ENCODE data around the gene AIFM3. TPM values are rescaled to one million over a fixed set of nuclear protein-coding genes. Genes with fewer than 3 reads are reported as not detected.

Gene AIFM3
- total and polyA plus RNA-seq, 2 donors (not counting 1 experiment from before 2014, with no cell fraction given) = 3.0 to 6.0 TPM

DNA sequence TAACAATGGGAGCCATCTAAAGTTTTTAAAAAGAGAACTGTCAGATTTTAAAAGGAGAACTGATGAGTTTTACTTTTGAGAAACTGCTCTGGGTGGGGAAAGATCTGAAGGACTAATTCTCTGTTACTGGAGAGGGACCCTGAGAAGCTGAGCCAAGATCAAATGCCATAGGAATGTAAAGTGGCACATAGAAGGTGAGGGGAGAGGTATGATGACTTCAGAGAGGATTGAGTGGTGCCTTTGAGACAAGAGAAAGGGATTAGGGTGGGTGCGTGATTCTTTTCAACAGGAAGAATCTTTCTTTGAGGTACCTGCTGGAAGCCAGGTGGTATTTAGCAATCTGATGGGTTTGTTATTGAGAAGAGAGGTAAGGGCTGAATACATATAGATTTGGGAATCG, 40.8 kb upstream of the AIFM3 start:
- POLR2A ChIA-PET = no interaction called here
- H3K4me3 Mint-ChIP-seq = peak overlapping the region; percentile 55

DNA sequence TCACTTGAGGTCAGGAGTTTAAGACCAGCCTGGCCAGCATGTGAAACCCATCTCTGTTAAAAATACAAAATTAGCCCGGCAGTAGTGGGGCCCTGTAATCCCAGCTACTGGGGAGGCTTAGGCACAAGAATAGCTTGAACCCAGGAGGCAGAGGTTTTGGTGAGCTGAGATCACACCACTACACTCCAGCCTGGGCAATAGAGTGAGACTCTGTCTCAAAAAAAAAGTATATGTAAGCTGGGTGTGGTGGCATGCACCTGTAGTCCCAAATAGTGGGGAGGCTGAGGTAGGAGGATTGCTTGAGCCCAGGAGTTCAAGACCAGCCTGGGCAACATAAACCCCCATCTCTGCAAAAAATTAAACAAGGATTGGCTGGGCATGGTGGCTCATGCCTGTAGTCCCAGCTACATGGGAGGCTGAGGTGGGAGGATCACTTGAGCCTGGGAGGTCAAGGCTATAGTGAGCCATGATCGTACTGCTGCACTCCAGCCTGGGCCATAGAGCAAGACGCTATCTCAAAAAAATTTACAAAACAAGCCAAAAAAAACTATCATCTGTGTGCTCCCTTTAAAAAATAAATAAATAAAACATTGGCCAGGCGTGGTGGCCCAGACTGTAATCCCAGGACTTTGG, 39.0 kb upstream of the AIFM3 start:
- H3K4me2 ChIP-seq (replicated peaks; ENCODE audit: low read depth, low read length, poor library complexity, severe bottlenecking) = no peak overlapping the region
- Mint-ChIP-seq H3K4me3 (no peak overlapping the region), H3K4me1 (peaks cover 53% of the 10 kb centered on the region), H3K27me3 (no peaks in the 10 kb centered on the region), H3K27ac (no peak overlapping the region), H3K9me3 (ENCODE audit: insufficient read depth) (no peaks in the 10 kb centered on the region)
- H3K27ac ChIP-seq (ENCODE audit: low read length in 2 of 2) = no peak overlapping the region
- POLR2A ChIA-PET = no interaction called here
- H3K36me3 ChIP-seq (replicated peaks in 1 of 2; ENCODE audit: control extremely low read depth in 1 of 2, control insufficient read depth in 1 of 2, extremely low read depth in 1 of 2, insufficient read depth in 2 of 2, low read length in 1 of 2) = peaks cover 0 to 4% of the 10 kb centered on the region in 2 experiments
- H4K20me1 ChIP-seq (ENCODE audit: control insufficient read depth, insufficient read depth, low read length, poor library complexity, severe bottlenecking) = peaks cover 86% of the 10 kb centered on the region
- H3K9me3 ChIP-seq (ENCODE audit: control extremely low read depth in 1 of 3, control insufficient read depth in 2 of 3, insufficient read depth in 1 of 3, low read length in 2 of 3) = no peaks in the 10 kb centered on the region
- H3K4me3 ChIP-seq (ENCODE audit: control extremely low read depth in 1 of 5, extremely low read depth in 1 of 5, insufficient read depth in 1 of 5, low read depth in 2 of 5, low read length in 4 of 5) = no peak overlapping the region
- TF ChIP-seq EZH2 (IDR thresholded peaks at IDR 0.05; ENCODE audit: borderline replicate concordance, insufficient read depth, low read depth, low read length, poor library complexity, severe bottlenecking) = no peak
- TF ChIP-seq, protein P1, sequence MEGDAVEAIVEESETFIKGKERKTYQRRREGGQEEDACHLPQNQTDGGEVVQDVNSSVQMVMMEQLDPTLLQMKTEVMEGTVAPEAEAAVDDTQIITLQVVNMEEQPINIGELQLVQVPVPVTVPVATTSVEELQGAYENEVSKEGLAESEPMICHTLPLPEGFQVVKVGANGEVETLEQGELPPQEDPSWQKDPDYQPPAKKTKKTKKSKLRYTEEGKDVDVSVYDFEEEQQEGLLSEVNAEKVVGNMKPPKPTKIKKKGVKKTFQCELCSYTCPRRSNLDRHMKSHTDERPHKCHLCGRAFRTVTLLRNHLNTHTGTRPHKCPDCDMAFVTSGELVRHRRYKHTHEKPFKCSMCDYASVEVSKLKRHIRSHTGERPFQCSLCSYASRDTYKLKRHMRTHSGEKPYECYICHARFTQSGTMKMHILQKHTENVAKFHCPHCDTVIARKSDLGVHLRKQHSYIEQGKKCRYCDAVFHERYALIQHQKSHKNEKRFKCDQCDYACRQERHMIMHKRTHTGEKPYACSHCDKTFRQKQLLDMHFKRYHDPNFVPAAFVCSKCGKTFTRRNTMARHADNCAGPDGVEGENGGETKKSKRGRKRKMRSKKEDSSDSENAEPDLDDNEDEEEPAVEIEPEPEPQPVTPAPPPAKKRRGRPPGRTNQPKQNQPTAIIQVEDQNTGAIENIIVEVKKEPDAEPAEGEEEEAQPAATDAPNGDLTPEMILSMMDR (IDR thresholded peaks at IDR 0.05) = no peak
- H3K27me3 ChIP-seq (replicated peaks in 1 of 4; ENCODE audit: control extremely low read depth in 1 of 4, control insufficient read depth in 3 of 4, insufficient read depth in 4 of 4, low read length in 3 of 4) = no peaks in the 10 kb centered on the region
- WGBS (ENCODE audit: insufficient coverage) = no CpG with 5 or more reads among the region's 4 CpGs
- H3K9ac ChIP-seq (ENCODE audit: low read length) = no peak overlapping the region
- H3K79me2 ChIP-seq (ENCODE audit: control insufficient read depth, insufficient read depth, low read length) = peaks cover 96% of the 10 kb centered on the region
- no peak overlapping the region for H2AFZ ChIP-seq (ENCODE audit: insufficient read depth, low read depth, low read length, poor library complexity, severe bottlenecking)
- intact Hi-C loops (cut with micrococcal nuclease) = loop anchor here (2.0 kb wide), 1 partner anchor 13 kb away; no protein-coding TSS in a partner anchor
- H3K4me1 ChIP-seq (ENCODE audit: control insufficient read depth in 2 of 2, insufficient read depth in 2 of 2, low read length in 2 of 2) = peaks cover 29 to 37% of the 10 kb centered on the region in 2 donors
- DNase-seq = no peak
- CTCF ChIA-PET = no interaction called here
- no peak for ATAC-seq (ENCODE audit: low read depth)

More for the DNA sequence above, 40.8 kb upstream of the AIFM3 start:
- peak overlapping the region in 1 of 2 donors; percentile 40 for H3K27ac ChIP-seq (ENCODE audit: low read length in 2 of 2)
- ATAC-seq (ENCODE audit: low read depth) (no peak), DNase-seq (peak; percentile 16)
- H3K79me2 ChIP-seq (ENCODE audit: control insufficient read depth, insufficient read depth, low read length) = peaks cover 97% of the 10 kb centered on the region
- no peaks in the 10 kb centered on the region for H3K27me3 ChIP-seq (replicated peaks in 1 of 4; ENCODE audit: control extremely low read depth in 1 of 4, control insufficient read depth in 3 of 4, insufficient read depth in 4 of 4, low read length in 3 of 4)
- H3K4me1 ChIP-seq (ENCODE audit: control insufficient read depth in 2 of 2, insufficient read depth in 2 of 2, low read length in 2 of 2) = peaks cover 31 to 50% of the 10 kb centered on the region in 2 donors
- no peaks in the 10 kb centered on the region for H3K9me3 ChIP-seq (ENCODE audit: control extremely low read depth in 1 of 3, control insufficient read depth in 2 of 3, insufficient read depth in 1 of 3, low read length in 2 of 3)
- no peak overlapping the region for H2AFZ ChIP-seq (ENCODE audit: insufficient read depth, low read depth, low read length, poor library complexity, severe bottlenecking)
- CTCF ChIA-PET = interaction anchor here (0.7 to 1.5 kb wide), 7 partner anchors 9 to 884 kb away, joined by 3 to 5 read pairs (median 4); partner anchors contain the start of gene CRKL
- intact Hi-C loops (cut with micrococcal nuclease) = loop anchor here (2.0 kb wide), 1 partner anchor 15 kb away; no protein-coding TSS in a partner anchor
- Mint-ChIP-seq H3K4me1 (peaks cover 53% of the 10 kb centered on the region), H3K9me3 (ENCODE audit: insufficient read depth) (no peaks in the 10 kb centered on the region), H3K27ac (peak overlapping the region; percentile 12), H3K27me3 (no peaks in the 10 kb centered on the region)
- H3K4me2 ChIP-seq (replicated peaks; ENCODE audit: low read depth, low read length, poor library complexity, severe bottlenecking) = peak overlapping the region; percentile 17
- peaks cover 0 to under 1% of the 10 kb centered on the region in 2 experiments for H3K36me3 ChIP-seq (replicated peaks in 1 of 2; ENCODE audit: control extremely low read depth in 1 of 2, control insufficient read depth in 1 of 2, extremely low read depth in 1 of 2, insufficient read depth in 2 of 2, low read length in 1 of 2)
- no peak overlapping the region for H3K9ac ChIP-seq (ENCODE audit: low read length)
- H4K20me1 ChIP-seq (ENCODE audit: control insufficient read depth, insufficient read depth, low read length, poor library complexity, severe bottlenecking) = peaks cover 78% of the 10 kb centered on the region
- WGBS (ENCODE audit: insufficient coverage) = 95% methylated on average over 2 of the region's 2 CpGs
- TF ChIP-seq, protein P1 (IDR thresholded peaks at IDR 0.05) = no peak
- TF ChIP-seq EZH2 (IDR thresholded peaks at IDR 0.05; ENCODE audit: borderline replicate concordance, insufficient read depth, low read depth, low read length, poor library complexity, severe bottlenecking) = no peak
- no peak overlapping the region for H3K4me3 ChIP-seq (ENCODE audit: control extremely low read depth in 1 of 5, extremely low read depth in 1 of 5, insufficient read depth in 1 of 5, low read depth in 2 of 5, low read length in 4 of 5)
